ENCODE results near the gene ZXDC.

The ZXDC gene

GRCh38 chr3:126390751-126391150 lies 84.9 kb downstream of the ZXDC start:
- Histone ChIP-seq H3K4me1 (ENCODE audit: control insufficient read depth, insufficient read depth, low read length) (peaks cover 11% of the 10 kb centered on the region), H3K36me3 (ENCODE audit: insufficient read depth, low read length) (no peaks in the 10 kb centered on the region), H3K9ac (ENCODE audit: low read depth, low read length) (no peak overlapping the region), H3K27me3 (ENCODE audit: control insufficient read depth, insufficient read depth, low read length) (peaks cover 61% of the 10 kb centered on the region), H3K4me2 (ENCODE audit: low read length) (no peak overlapping the region), H3K9me3 (replicated peaks; ENCODE audit: low read length) (no peaks in the 10 kb centered on the region), H3K4me3 (ENCODE audit: low read length) (no peak overlapping the region)

- H3K9me3 ChIP-seq (replicated peaks; ENCODE audit: low read length), result no peaks in the 10 kb centered on the region
- H3K36me3 ChIP-seq (ENCODE audit: insufficient read depth, low read length), result no peaks in the 10 kb centered on the region
- H3K4me1 ChIP-seq (ENCODE audit: control insufficient read depth, insufficient read depth, low read length), result peaks cover 11% of the 10 kb centered on the region
- no peak overlapping the region for H3K9ac ChIP-seq (ENCODE audit: low read depth, low read length)
- H3K27me3 ChIP-seq (ENCODE audit: control insufficient read depth, insufficient read depth, low read length), result peaks cover 57% of the 10 kb centered on the region
- no peak overlapping the region for H3K4me2 ChIP-seq (ENCODE audit: low read length)
- H3K4me3 ChIP-seq (ENCODE audit: low read length), result no peak overlapping the region
These were observed 85.5 kb downstream of the ZXDC start for GRCh38 chr3:126390201-126390600.

- Histone ChIP-seq H3K4me2 (ENCODE audit: low read length) (peak overlapping the region; percentile 89), H3K4me1 (ENCODE audit: control insufficient read depth, insufficient read depth, low read length) (peaks cover 11% of the 10 kb centered on the region), H3K9ac (ENCODE audit: low read depth, low read length) (no peak overlapping the region), H3K9me3 (replicated peaks; ENCODE audit: low read length) (no peaks in the 10 kb centered on the region), H3K36me3 (ENCODE audit: insufficient read depth, low read length) (no peaks in the 10 kb centered on the region), H3K27me3 (ENCODE audit: control insufficient read depth, insufficient read depth, low read length) (peaks cover 56% of the 10 kb centered on the region), H3K4me3 (ENCODE audit: low read length) (peak overlapping the region; percentile 68)
These were observed 85.9 kb downstream of the ZXDC start for GRCh38 chr3:126389794-126390146.

DNA sequence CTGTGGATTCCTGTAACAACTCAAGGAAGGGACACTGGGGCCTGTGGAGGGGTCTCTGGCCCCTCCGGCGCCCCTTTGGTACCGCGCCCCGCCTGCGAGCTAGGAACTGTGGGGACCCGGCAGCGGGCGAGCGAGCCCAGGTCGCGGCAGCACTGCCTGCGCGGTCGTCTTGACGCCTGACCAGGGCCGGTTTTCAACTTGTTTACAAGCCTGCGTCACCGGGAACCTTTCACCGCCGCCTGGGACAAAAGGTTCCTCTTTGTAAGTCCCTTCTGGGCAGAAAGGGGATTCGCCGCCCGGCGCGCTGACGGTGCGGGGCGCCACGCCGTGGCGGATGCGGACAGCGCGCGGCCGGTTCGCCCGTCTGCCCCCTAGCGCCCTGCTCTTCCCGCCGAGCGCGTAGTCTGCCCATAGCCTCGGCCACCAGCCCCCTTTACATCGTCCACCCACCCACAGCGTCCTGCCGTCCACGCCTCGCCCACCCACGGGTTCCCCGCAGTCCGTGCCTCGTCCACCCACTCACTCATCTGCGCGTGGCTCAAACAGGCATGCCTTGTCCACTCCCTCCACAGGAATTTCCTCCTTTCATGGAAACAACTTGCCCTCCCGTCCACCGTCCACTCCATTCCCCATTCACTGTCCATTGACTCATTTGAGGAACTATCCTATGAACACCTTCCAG lies 86.4 kb downstream of the ZXDC start:
- Histone ChIP-seq H3K36me3 (ENCODE audit: insufficient read depth, low read length) (no peaks in the 10 kb centered on the region), H3K4me1 (ENCODE audit: control insufficient read depth, insufficient read depth, low read length) (peaks cover 9% of the 10 kb centered on the region), H3K9ac (ENCODE audit: low read depth, low read length) (peak overlapping the region; percentile 84), H3K27me3 (ENCODE audit: control insufficient read depth, insufficient read depth, low read length) (peaks cover 51% of the 10 kb centered on the region), H3K4me3 (ENCODE audit: low read length) (peak overlapping the region; percentile 68), H3K9me3 (replicated peaks; ENCODE audit: low read length) (no peaks in the 10 kb centered on the region), H3K4me2 (ENCODE audit: low read length) (peak overlapping the region; percentile 89)
